HG03342 (cell line): ENCODE measurements around the gene SHLD1.

Experiments used
- ATAC-seq: cut with Tn5 transposase; IDR thresholded peaks from one replicate; pipeline ENCODE4 v1.9.1; 2021; ENCODE audit warnings: mild to moderate bottlenecking, moderate library complexity; ENCODE audit not compliant: unreplicated experiment

SHLD1 gene

GRCh38 chr20:5886788-5887187 is 136.6 kb downstream of the SHLD1 start:
- ATAC-seq, result no peak

- no peak for ATAC-seq
These were observed 137.2 kb downstream of the SHLD1 start for GRCh38 chr20:5887386-5887785.

GRCh38 chr20:5888041-5888440 is 137.8 kb downstream of the SHLD1 start:
- no peak for ATAC-seq

- no peak for ATAC-seq
These were observed 140.7 kb downstream of the SHLD1 start for GRCh38 chr20:5890773-5891441.

- no peak for ATAC-seq
These were observed 142.9 kb downstream of the SHLD1 start for GRCh38 chr20:5893052-5893451.

- no peak for ATAC-seq
These were observed 143.4 kb downstream of the SHLD1 start for GRCh38 chr20:5893621-5894020.

- no peak for ATAC-seq
These were observed 145.4 kb downstream of the SHLD1 start for GRCh38 chr20:5895626-5896025.

- ATAC-seq, result no peak
These were observed 149.2 kb downstream of the SHLD1 start for GRCh38 chr20:5899444-5899843.

GRCh38 chr20:5900908-5901307 is 150.7 kb downstream of the SHLD1 start:
- ATAC-seq, result no peak

GRCh38 chr20:5908981-5909380 is 158.8 kb downstream of the SHLD1 start:
- ATAC-seq, result no peak

GRCh38 chr20:5910186-5910585 is 160.0 kb downstream of the SHLD1 start:
- no peak for ATAC-seq

- ATAC-seq, result no peak
These were observed 163.0 kb downstream of the SHLD1 start for GRCh38 chr20:5913166-5913565.
